H9 (cell line): Measurements from ENCODE around the gene SIM1. TPM values are rescaled to one million over a fixed set of nuclear protein-coding genes. Genes with fewer than 3 reads are reported as not detected.

Experiments used
- DNase-seq: peaks from one replicate; pipeline ENCODE4 v3.0.0-alpha.2; 2017
- H2AFZ ChIP-seq: one replicate; pipeline ENCODE4 v1.6.1; 2013; ENCODE audit warnings: mild to moderate bottlenecking, low read length, control low read depth, moderate library complexity
- H2AK5ac ChIP-seq: 2 replicates; pipeline ENCODE4 v1.6.1; 2013; ENCODE audit warnings: low read length, control low read depth, mixed read lengths; ENCODE audit not compliant: insufficient read length
- H2BK120ac ChIP-seq: one replicate; pipeline ENCODE4 v1.6.1; 2013; ENCODE audit warnings: low read depth, mild to moderate bottlenecking, low read length, control low read depth, inconsistent platforms; ENCODE audit not compliant: poor library complexity, severe bottlenecking
- H2BK12ac ChIP-seq: 2 replicates; pipeline ENCODE4 v1.6.1; 2013; ENCODE audit warnings: low read length, control low read depth, mixed read lengths, low read depth; ENCODE audit not compliant: insufficient read length
- H2BK15ac ChIP-seq: 2 replicates; pipeline ENCODE4 v1.6.1; 2013; ENCODE audit warnings: low read depth, low read length, control low read depth
- H2BK20ac ChIP-seq: one replicate; pipeline ENCODE4 v1.6.1; 2013; ENCODE audit warnings: low read depth, mild to moderate bottlenecking, low read length, control low read depth, inconsistent platforms; ENCODE audit not compliant: poor library complexity, severe bottlenecking
- H2BK5ac ChIP-seq: 2 replicates; pipeline ENCODE4 v1.6.1; 2013; ENCODE audit warnings: low read length, control low read depth, mixed read lengths; ENCODE audit not compliant: insufficient read length
- H3K14ac ChIP-seq: 2 replicates; pipeline ENCODE4 v1.6.1; 2013; ENCODE audit warnings: low read length, control low read depth; ENCODE audit not compliant: insufficient read depth
- H3K18ac ChIP-seq: 2 replicates; pipeline ENCODE4 v1.6.1; 2013; ENCODE audit warnings: low read depth, mild to moderate bottlenecking, mixed read lengths, low read length, control low read depth; ENCODE audit not compliant: insufficient read length
- H3K23ac ChIP-seq: 2 replicates; pipeline ENCODE4 v1.6.1; 2013; ENCODE audit warnings: low read length, control low read depth, mixed read lengths, low read depth; ENCODE audit not compliant: insufficient read length
- H3K23me2 ChIP-seq: 2 replicates; pipeline ENCODE4 v1.6.1; 2013; ENCODE audit warnings: low read depth, mild to moderate bottlenecking, mixed read lengths, low read length, control low read depth; ENCODE audit not compliant: insufficient read length, poor library complexity, severe bottlenecking
- H3K27ac ChIP-seq: 2 replicates; pipeline ENCODE4 v1.5.1; 2013; ENCODE audit warnings: low read length, control low read depth, mixed read lengths, low read depth; ENCODE audit not compliant: insufficient read length
- H3K27me3 ChIP-seq: 2 replicates; pipeline ENCODE4 v1.6.1; 2013; ENCODE audit warnings: low read length, control low read depth, inconsistent platforms; ENCODE audit not compliant: insufficient read depth
- H3K4ac ChIP-seq: 2 replicates; pipeline ENCODE4 v1.6.1; 2013; ENCODE audit warnings: low read depth, mild to moderate bottlenecking, control low read depth, inconsistent platforms, low read length, moderate library complexity
- H3K4me1 ChIP-seq: 2 replicates; pipeline ENCODE4 v1.6.1; 2013; ENCODE audit warnings: low read length, control low read depth, inconsistent platforms; ENCODE audit not compliant: insufficient read depth
- H3K4me2 ChIP-seq: 2 replicates; pipeline ENCODE4 v1.6.1; 2013; ENCODE audit warnings: low read length, control low read depth, mixed read lengths; ENCODE audit not compliant: insufficient read length, insufficient read depth
- H3K56ac ChIP-seq: 2 replicates; pipeline ENCODE4 v1.6.1; 2013; ENCODE audit warnings: low read depth, mild to moderate bottlenecking, mixed read lengths, low read length, control low read depth; ENCODE audit not compliant: insufficient read length
- H3K79me1 ChIP-seq: 2 replicates; pipeline ENCODE4 v1.6.1; 2013; ENCODE audit warnings: low read depth, mild to moderate bottlenecking, moderate library complexity, low read length, control low read depth, inconsistent platforms; ENCODE audit not compliant: insufficient read depth, poor library complexity, severe bottlenecking
- H3K79me2 ChIP-seq: 2 replicates; pipeline ENCODE4 v1.6.1; 2013; ENCODE audit warnings: low read length, control low read depth, inconsistent platforms; ENCODE audit not compliant: insufficient read depth
- H3K9ac ChIP-seq: 2 replicates; pipeline ENCODE4 v1.6.1; 2013; ENCODE audit warnings: low read length, control low read depth, mixed read lengths; ENCODE audit not compliant: insufficient read length; ENCODE audit errors: extremely low read depth
- H3K9me3 ChIP-seq: one replicate; pipeline ENCODE4 v1.6.1; 2013; ENCODE audit warnings: low read depth, low read length, inconsistent platforms; ENCODE audit not compliant: control insufficient read depth
- H3T11ph ChIP-seq: one replicate; pipeline ENCODE4 v1.6.1; 2013; ENCODE audit warnings: mild to moderate bottlenecking, low read length, control low read depth, inconsistent platforms
- H4K20me1 ChIP-seq: one replicate; pipeline ENCODE4 v1.6.1; 2013; ENCODE audit not compliant: control insufficient read depth, insufficient read length, insufficient read depth
- H4K5ac ChIP-seq: 2 replicates; pipeline ENCODE4 v1.6.1; 2013; ENCODE audit warnings: low read depth, mild to moderate bottlenecking, mixed read lengths, low read length, control low read depth; ENCODE audit not compliant: insufficient read length
- H4K8ac ChIP-seq: replicated peaks from 2 replicates; pipeline ENCODE4 v1.6.1; 2013; ENCODE audit warnings: low read length, control low read depth, mixed read lengths, low read depth; ENCODE audit not compliant: insufficient read length
- H4K91ac ChIP-seq: 2 replicates; pipeline ENCODE4 v1.6.1; 2013; ENCODE audit warnings: low read depth, mild to moderate bottlenecking, moderate library complexity, mixed read lengths, low read length, control low read depth; ENCODE audit not compliant: insufficient read length
- H3K27ac Mint-ChIP-seq, 3 experiments: 2 replicates in 2 of 3; 3 replicates in 1 of 3; pipeline ENCODE4 v1.8.0; 2020 to 2021; ENCODE audit warnings: mixed read lengths in 3 of 3, mild to moderate bottlenecking in 1 of 3, moderate library complexity in 1 of 3
- H3K27me3 Mint-ChIP-seq: 2 replicates; pipeline ENCODE4 v1.8.0; 2021; ENCODE audit warnings: low read depth, mild to moderate bottlenecking, moderate library complexity, mixed read lengths
- H3K36me3 Mint-ChIP-seq, 3 experiments: 2 replicates in 2 of 3; 3 replicates in 1 of 3; pipeline ENCODE4 v1.8.0; 2020 to 2021; ENCODE audit warnings: low read depth in 3 of 3, mixed read lengths in 3 of 3; ENCODE audit not compliant: insufficient read depth in 1 of 3
- H3K4me1 Mint-ChIP-seq, 2 experiments: 2 replicates each; pipeline ENCODE4 v1.8.0; 2020; ENCODE audit warnings: mixed read lengths in 2 of 2
- H3K4me3 Mint-ChIP-seq, 2 experiments: 2 replicates in 1 of 2; 3 replicates in 1 of 2; pipeline ENCODE4 v1.8.0; 2020 to 2021; ENCODE audit warnings: mild to moderate bottlenecking in 2 of 2, mixed read lengths in 2 of 2, moderate library complexity in 1 of 2
- H3K9me3 Mint-ChIP-seq, 2 experiments: 2 replicates in 1 of 2; 3 replicates in 1 of 2; pipeline ENCODE4 v1.8.0; 2020; ENCODE audit warnings: mild to moderate bottlenecking in 2 of 2, mixed read lengths in 2 of 2, moderate library complexity in 1 of 2
- CTCF ChIP-seq: fragments of 200-600 bp; sonication (generic); conservative IDR thresholded peaks from 3 replicates; pipeline ENCODE4 v1.8.0; 2021; ENCODE audit warnings: antibody characterized with exemption, mild to moderate bottlenecking
- WGBS: extraction: QIAGEN DNeasy Blood & Tissue Kit; methylation state at CpG from one replicate; pipeline ENCODE4 v1.1.7; 2013; ENCODE audit warnings: missing lambda C conversion rate, low lambda C conversion rate, mixed read lengths; ENCODE audit not compliant: insufficient read length; ENCODE audit errors: extremely low coverage; 5-methylcytosine and 5-hydroxymethylcytosine counted together
- total RNA-seq: library from RNA; stranded (reverse); gene quantifications from 2 replicates; pipeline ENCODE4 v1.2.1, GENCODE V29; 2021

SIM1 gene
- total RNA-seq, 1 experiment from 2014 or later, result not detected

DNA sequence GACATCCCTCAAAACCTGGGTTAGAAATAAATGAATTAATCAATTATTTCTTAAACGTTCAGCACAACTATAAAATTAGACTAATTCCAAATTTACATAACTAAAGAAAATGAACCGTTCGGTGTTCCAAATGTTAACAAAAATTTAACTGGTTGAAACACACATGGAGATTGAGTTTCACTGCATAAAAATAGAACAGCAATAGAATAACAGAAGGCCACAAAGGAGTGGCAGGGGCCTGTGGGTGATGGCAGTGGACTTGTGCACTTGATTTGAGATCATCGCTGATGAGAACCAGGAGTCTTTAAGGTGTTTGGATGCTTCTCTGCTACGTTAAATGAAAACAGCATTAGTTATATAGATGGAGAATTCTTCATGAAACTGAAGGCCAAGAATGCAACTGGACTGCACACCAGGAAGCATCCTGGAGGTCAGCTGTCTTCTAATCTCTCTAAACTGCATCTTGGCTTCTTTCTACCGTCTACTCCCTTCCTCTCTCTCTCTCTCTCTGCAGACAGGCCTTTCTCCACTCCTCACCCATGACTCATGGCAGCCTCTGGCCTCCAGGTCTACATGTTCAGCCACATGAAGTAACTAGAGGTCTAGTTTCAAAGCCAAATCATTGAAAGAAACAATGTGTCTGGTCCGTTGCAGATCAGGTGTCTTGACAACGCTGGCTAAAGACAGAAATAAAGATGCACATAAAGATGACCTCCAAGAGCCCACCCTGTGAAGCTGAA, 111.3 kb downstream of the SIM1 start:
- no CpG with 5 or more reads among the region's 8 CpGs for WGBS
- H3K4me3 Mint-ChIP-seq, result no peak overlapping the region; a peak in 1 of 5 replicates
- Histone ChIP-seq H3K18ac (no peak overlapping the region), H2BK15ac (no peak overlapping the region), H4K5ac (no peak overlapping the region), H2AK5ac (no peak overlapping the region), H3K79me2 (no peaks in the 10 kb centered on the region), H3K9me3 (no peaks in the 10 kb centered on the region), H2BK12ac (no peak overlapping the region), H3K9ac (no peak overlapping the region), H3K27ac (no peak overlapping the region), H3K23ac (no peak overlapping the region), H2BK120ac (no peak overlapping the region), H2BK20ac (no peak overlapping the region), H2AFZ (no peak overlapping the region), H3T11ph (no peak overlapping the region), H3K27me3 (no peaks in the 10 kb centered on the region), H4K91ac (no peak overlapping the region), H2BK5ac (no peak overlapping the region), H3K56ac (no peak overlapping the region), H3K14ac (no peak overlapping the region), H3K4me1 (peaks cover 3% of the 10 kb centered on the region; the same call in 1 of the 2 replicates), H3K4ac (no peak overlapping the region), H3K4me2 (no peak overlapping the region), H3K79me1 (no peaks in the 10 kb centered on the region), H3K23me2 (no peaks in the 10 kb centered on the region), H4K20me1 (no peaks in the 10 kb centered on the region), H4K8ac (no peak overlapping the region)
- DNase-seq, result no peak
- peaks cover 36 to 43% of the 10 kb centered on the region in 2 experiments for H3K4me1 Mint-ChIP-seq
- no peaks in the 10 kb centered on the region; the same call in 1 of the 2 replicates for H3K27me3 Mint-ChIP-seq
- peaks cover 0 to 4% of the 10 kb centered on the region in 2 experiments; a peak in 1 of 5 replicates for H3K9me3 Mint-ChIP-seq
- TF ChIP-seq CTCF, result no peak
- H3K27ac Mint-ChIP-seq, result no peak overlapping the region
- peaks cover 2 to 11% (median 8%) of the 10 kb centered on the region in 3 experiments; a peak in 6 of 7 replicates for H3K36me3 Mint-ChIP-seq
